ENCODE measurements around the gene LRP6. TPM values are rescaled to one million over a fixed set of nuclear protein-coding genes. Genes with fewer than 3 reads are reported as not detected.

Gene LRP6
- total and polyA plus RNA-seq, 2 experiments from 2014 or later, result 29.1 to 73.8 TPM

Small RNA genes within 50 kb of the gene (microRNA-seq; reads per million reads assigned to microRNA genes)
- gene MIR1244-4, result not detected

Small RNA genes within 50 kb of the gene (small RNA-seq; reads per million reads assigned to genes)
- not detected for gene RNU6-318P (ENCODE audit: low replicate concordance)
- gene RNU6-545P (ENCODE audit: low replicate concordance), result not detected

Other genes with a start within 250 kb of the LRP6 start
- 2.7 and 3.9 TPM in 2 replicates for gene BCL2L14, start 196.1 kb downstream of the LRP6 start, total RNA-seq (2014; rRNA removed; shearing (Covaris generic))
- 1.2 and 2.1 TPM in 2 replicates for gene BCL2L14, start 196.1 kb downstream of the LRP6 start, polyA plus RNA-seq (2016; fragmentation: Nextera tagmentation; extraction: Ambion mirVana)
- 4.0 and 5.1 TPM in 2 replicates for gene MANSC1, start 83.2 kb upstream of the LRP6 start, total RNA-seq (2014; rRNA removed; shearing (Covaris generic))
- 4.4 and 5.8 TPM in 2 replicates for gene MANSC1, start 83.2 kb upstream of the LRP6 start, polyA plus RNA-seq (2016; fragmentation: Nextera tagmentation; extraction: Ambion mirVana)
- 12.6 and 13.7 TPM in 2 replicates for gene BORCS5, start 90.0 kb upstream of the LRP6 start, total RNA-seq (2014; rRNA removed; shearing (Covaris generic))
- gene BORCS5, start 90.0 kb upstream of the LRP6 start, polyA plus RNA-seq (2016; fragmentation: Nextera tagmentation; extraction: Ambion mirVana), result 11.3 and 14.5 TPM in 2 replicates